A549 (cell line): Measurements from ENCODE around the gene ZNF831. TPM values are rescaled to one million over a fixed set of nuclear protein-coding genes. Genes with fewer than 3 reads are reported as not detected.

ENCODE experiments used
- ATAC-seq, 2 experiments: fragments of 200-7000 bp in 1 of 2; fragments of >200 bp in 1 of 2; cut with Nextera tagmentation in 1 of 2; cut with Tn5 transposase in 1 of 2; 3 replicates each; pipeline versions ENCODE4 v1.8.0 to v1.9.1; 2018 to 2020; ENCODE audit warnings: mild to moderate bottlenecking in 1 of 2, moderate library complexity in 1 of 2
- CTCF ChIA-PET: fragments of 300-600 bp; sonication (Branson Sonifier 250); formaldehyde crosslinking; extraction: SDS; loops from one replicate; lab custom pipeline; 2021; ENCODE audit warnings: antibody characterized with exemption, inconsistent platforms; lab: Yijun Ruan, JAX
- POLR2A ChIA-PET: fragments of 350-600 bp; formaldehyde crosslinking; extraction: SDS; loops from one replicate; lab custom pipeline; 2021; ENCODE audit warnings: antibody characterized with exemption, inconsistent platforms; lab: Yijun Ruan, JAX
- DNase-seq, 2 experiments: peaks; one replicate each; pipeline versions ENCODE4 v3.0.0 to v3.0.0-alpha.2; 2011 to 2016; ENCODE audit warnings: low read depth in 1 of 2, low spot score in 1 of 2
- FAIRE-seq: peaks from 2 replicates; lab custom pipeline; 2011; peaks lifted over from hg19 to GRCh38; lab: Jason Lieb, UNC
- H3K27ac ChIP-seq, 2 experiments: fragments of >200 bp; sonication (Bioruptor Twin); formaldehyde crosslinking; 3 replicates each; pipeline ENCODE4 v1.5.1; 2016 to 2017
- H3K4me1 ChIP-seq: fragments of >200 bp; sonication (Bioruptor Twin); formaldehyde crosslinking; 3 replicates; pipeline ENCODE4 v1.6.1; 2016
- H3K4me2 ChIP-seq: fragments of >200 bp; sonication (Bioruptor Twin); formaldehyde crosslinking; 3 replicates; pipeline ENCODE4 v1.6.1; 2016
- H3K4me3 ChIP-seq: fragments of >200 bp; sonication (Bioruptor Twin); formaldehyde crosslinking; 3 replicates; pipeline ENCODE4 v1.5.1; 2016
- H3K9me3 ChIP-seq: fragments of >200 bp; sonication (Bioruptor Twin); formaldehyde crosslinking; 3 replicates; pipeline ENCODE4 v1.6.1; 2016
- CTCF ChIP-seq: fragments of >200 bp; sonication (Bioruptor Twin); formaldehyde crosslinking; IDR thresholded peaks from 3 replicates; pipeline ENCODE4 v1.5.1; 2016
- EHMT2 ChIP-seq: fragments of 200-600 bp; sonication (generic); IDR thresholded peaks from 2 replicates; pipeline ENCODE4 v1.6.1; 2016; ENCODE audit warnings: antibody characterized with exemption, low read depth, mild to moderate bottlenecking, moderate library complexity
- FOSB ChIP-seq: fragments of 250-450 bp; sonication (Bioruptor Pico); IDR thresholded peaks from 2 replicates; pipeline ENCODE4 v1.5.0; 2020; ENCODE audit warnings: mild to moderate bottlenecking, moderate library complexity
- HEYL ChIP-seq: fragments of 250-450 bp; sonication (Bioruptor Pico); IDR thresholded peaks from 2 replicates; pipeline ENCODE4 v1.8.0; 2021; ENCODE audit warnings: mild to moderate bottlenecking, moderate library complexity
- HMGXB4 ChIP-seq: fragments of 250-450 bp; sonication (Bioruptor Pico); IDR thresholded peaks from 2 replicates; pipeline ENCODE4 v1.5.0; 2021; ENCODE audit warnings: mild to moderate bottlenecking, moderate library complexity, borderline replicate concordance
- HOXB5 ChIP-seq: fragments of 250-450 bp; sonication (Bioruptor Pico); IDR thresholded peaks from 2 replicates; pipeline ENCODE4 v1.5.0; 2020; ENCODE audit warnings: mild to moderate bottlenecking, moderate library complexity
- JUNB ChIP-seq: fragments of >200 bp; sonication (Bioruptor Twin); formaldehyde crosslinking; IDR thresholded peaks from 2 replicates; pipeline ENCODE4 v1.6.1; 2016
- NPAS2 ChIP-seq: fragments of 250-450 bp; sonication (Bioruptor Pico); IDR thresholded peaks from 2 replicates; pipeline ENCODE4 v1.8.0; 2022; ENCODE audit warnings: mild to moderate bottlenecking, moderate library complexity, borderline replicate concordance
- NR3C1 ChIP-seq: fragments of >200 bp; sonication (Bioruptor Twin); formaldehyde crosslinking; IDR thresholded peaks from 3 replicates; pipeline ENCODE4 v1.6.1; 2017
- PHF8 ChIP-seq: fragments of 200-600 bp; sonication (generic); IDR thresholded peaks from 2 replicates; pipeline ENCODE4 v1.6.1; 2016; ENCODE audit warnings: low read depth, mild to moderate bottlenecking, antibody characterized with exemption, moderate library complexity, borderline replicate concordance
- RARB ChIP-seq: fragments of 250-450 bp; sonication (Bioruptor Pico); IDR thresholded peaks from 2 replicates; pipeline ENCODE4 v1.8.0; 2021; ENCODE audit warnings: mild to moderate bottlenecking, moderate library complexity
- RCOR1 ChIP-seq: fragments of 150-350 bp; IDR thresholded peaks from 2 replicates; pipeline ENCODE4 v1.6.1; 2014; ENCODE audit warnings: antibody characterized with exemption, low read length, low read depth
- REST ChIP-seq: fragments of 200-600 bp; sonication (generic); IDR thresholded peaks from 2 replicates; pipeline ENCODE4 v1.6.1; 2016; ENCODE audit warnings: antibody characterized with exemption, mild to moderate bottlenecking, moderate library complexity
- RFX5 ChIP-seq: fragments of 450-650 bp; IDR thresholded peaks from 2 replicates; pipeline ENCODE4 v1.7.1; 2014; ENCODE audit warnings: antibody characterized with exemption, mild to moderate bottlenecking, moderate library complexity
- RNF2 ChIP-seq: fragments of 200-600 bp; sonication (generic); IDR thresholded peaks from 2 replicates; pipeline ENCODE4 v1.6.1; 2016; ENCODE audit warnings: low read depth, mild to moderate bottlenecking, antibody characterized with exemption, moderate library complexity, borderline replicate concordance
- SREBF2 ChIP-seq: fragments of 450-650 bp; IDR thresholded peaks from 2 replicates; pipeline ENCODE4 v1.6.1; 2014; ENCODE audit warnings: mild to moderate bottlenecking, moderate library complexity
- TFCP2L1 ChIP-seq: fragments of 250-450 bp; sonication (Bioruptor Pico); IDR thresholded peaks from 2 replicates; pipeline ENCODE4 v1.5.0; 2021; ENCODE audit warnings: mild to moderate bottlenecking
- ZNF302 ChIP-seq: fragments of 250-450 bp; sonication (Bioruptor Pico); IDR thresholded peaks from 2 replicates; pipeline ENCODE4 v1.9.0; 2021; ENCODE audit warnings: inconsistent platforms, mild to moderate bottlenecking, moderate library complexity
- WGBS: methylation state at CpG from one replicate; pipeline ENCODE4 v1.1.6; 2017; ENCODE audit errors: missing lambda C conversion rate; 5-methylcytosine and 5-hydroxymethylcytosine counted together
- polyA plus RNA-seq, 4 experiments: library from polyadenylated mRNA; depleted of rRNA in 3 of 4; stranded (reverse); fragments of >200 nt; fragmentation: RNase III in 1 of 4; extraction: RNeasy Plus Mini Kit Qiagen cat#74134 plus additional on column Dnase treatment in 1 of 4; gene quantifications; 2 replicates in 3 of 4; 3 replicates in 1 of 4; pipeline ENCODE4 v1.2.3, GENCODE V29; 2011 to 2017
- TF ChIP-seq, protein P1 (sequence below): IDR thresholded peaks from 2 replicates; pipeline ENCODE4 v1.6.1; 2012; ENCODE audit warnings: low read depth, borderline replicate concordance

Gene ZNF831
- polyA plus RNA-seq, 2 of the 4 experiments (the other 2 are of a cell fraction): not detected

GRCh38 chr20:59240006-59240405, 76.4 kb downstream of the ZNF831 start:
- ATAC-seq: no peak
- H3K4me3 ChIP-seq: no peak overlapping the region
- DNase-seq: no peak
- H3K9me3 ChIP-seq: no peaks in the 10 kb centered on the region
- H3K27ac ChIP-seq: no peak overlapping the region
- H3K4me1 ChIP-seq: no peaks in the 10 kb centered on the region
- no peak for FAIRE-seq
- 49% methylated on average over 4 of the region's 4 CpGs for WGBS
- no peak for TF ChIP-seq FOSB (CRISPR knock-in tag)
- TF ChIP-seq RARB: no peak
- TF ChIP-seq, protein P1, sequence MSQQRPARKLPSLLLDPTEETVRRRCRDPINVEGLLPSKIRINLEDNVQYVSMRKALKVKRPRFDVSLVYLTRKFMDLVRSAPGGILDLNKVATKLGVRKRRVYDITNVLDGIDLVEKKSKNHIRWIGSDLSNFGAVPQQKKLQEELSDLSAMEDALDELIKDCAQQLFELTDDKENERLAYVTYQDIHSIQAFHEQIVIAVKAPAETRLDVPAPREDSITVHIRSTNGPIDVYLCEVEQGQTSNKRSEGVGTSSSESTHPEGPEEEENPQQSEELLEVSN: no peak
- TF ChIP-seq NR3C1: no peak
- no peak for TF ChIP-seq HEYL (CRISPR knock-in tag)
- TF ChIP-seq TFCP2L1 (CRISPR knock-in tag): no peak
- no peak for TF ChIP-seq HOXB5 (CRISPR knock-in tag)
- no peak for TF ChIP-seq ZNF302 (CRISPR knock-in tag)
- TF ChIP-seq CTCF: no peak
- no peak for TF ChIP-seq REST
- no peak for TF ChIP-seq SREBF2
- TF ChIP-seq RFX5: no peak
- TF ChIP-seq JUNB: no peak
- no peak for TF ChIP-seq NPAS2 (CRISPR knock-in tag)
- TF ChIP-seq HMGXB4 (CRISPR knock-in tag): no peak
- TF ChIP-seq RNF2: no peak
- no peak for TF ChIP-seq RCOR1
- no peak for TF ChIP-seq EHMT2
- no peak for TF ChIP-seq PHF8
- CTCF ChIA-PET: no interaction called here
- no peak overlapping the region for H3K4me2 ChIP-seq
- POLR2A ChIA-PET: no interaction called here
